Suprapubic skin (tissue), 4 donors: Measurements from ENCODE around the gene CDPF1.

Experiments
- CTCF ChIP-seq, 2 donors: fragments of 200-600 bp in 1 of 2; fragments of 450-650 bp in 1 of 2; sonication (generic) in 1 of 2; IDR thresholded peaks; one replicate each; pipeline ENCODE4 v1.5.1; 2016 to 2019; ENCODE audit warnings: antibody characterized with exemption in 2 of 2, mild to moderate bottlenecking in 1 of 2, moderate library complexity in 1 of 2
- POLR2A ChIP-seq, 2 donors: fragments of 450-650 bp; IDR thresholded peaks; one replicate each; pipeline ENCODE4 v1.6.1; 2017; ENCODE audit warnings: antibody characterized with exemption in 2 of 2, mild to moderate bottlenecking in 2 of 2, moderate library complexity in 2 of 2
- POLR2AphosphoS5 ChIP-seq, 3 donors: sonication (generic); formaldehyde crosslinking; IDR thresholded peaks; one replicate each; pipeline ENCODE4 v1.6.1; 2017; ENCODE audit warnings: antibody characterized with exemption in 3 of 3

GRCh38 chr22:46275455-46276122 is 25.5 kb upstream of the CDPF1 start:
- no peak for TF ChIP-seq CTCF (IDR thresholded peaks at IDR 0.05)
- TF ChIP-seq POLR2A (IDR thresholded peaks at IDR 0.05) = no peak
- TF ChIP-seq POLR2AphosphoS5 (IDR thresholded peaks at IDR 0.05) = no peak
